Transverse colon (tissue), 4 donors: ENCODE data around the gene NMB. TPM values are rescaled to one million over a fixed set of nuclear protein-coding genes. Genes with fewer than 3 reads are reported as not detected.
A peak's percentile ranks its signal among the peaks of the same experiment; 100 is the strongest.

Experiments
- DNase-seq: peaks from one replicate; pipeline ENCODE4 v3.0.0-alpha.2; 2019
- H3K27ac ChIP-seq, 4 donors: fragments of 200-600 bp; sonication (generic); 2 replicates each; pipeline ENCODE4 v1.5.1; 2016 to 2018; ENCODE audit warnings: inconsistent platforms in 4 of 4
- H3K27me3 ChIP-seq: fragments of 200-600 bp; sonication (generic); 2 replicates; pipeline ENCODE4 v1.5.1; 2017; ENCODE audit warnings: inconsistent platforms
- H3K36me3 ChIP-seq, 4 donors: fragments of 200-600 bp; sonication (generic); 2 replicates each; pipeline ENCODE4 v1.5.1; 2017 to 2019; ENCODE audit warnings: inconsistent platforms in 4 of 4
- H3K4me1 ChIP-seq, 4 donors: fragments of 200-600 bp; sonication (generic); 2 replicates each; pipeline ENCODE4 v1.5.1; 2017 to 2020; ENCODE audit warnings: inconsistent platforms in 4 of 4
- H3K4me3 ChIP-seq, 4 donors: fragments of 200-600 bp; sonication (generic); 1 replicate in 1 of 4; 2 replicates in 3 of 4; pipeline versions ENCODE4 v1.5.1 to v1.6.1; 2017 to 2019; ENCODE audit warnings: inconsistent platforms in 4 of 4
- H3K9me3 ChIP-seq, 2 donors: fragments of 200-600 bp; sonication (generic); 2 replicates each; pipeline ENCODE4 v1.5.1; 2017 to 2019; ENCODE audit warnings: inconsistent platforms in 2 of 2
- EP300 ChIP-seq: sonication (generic); formaldehyde crosslinking; IDR thresholded peaks from one replicate; pipeline ENCODE4 v1.6.1; 2017; ENCODE audit warnings: antibody characterized with exemption, low read depth
- POLR2A ChIP-seq: fragments of 450-650 bp; IDR thresholded peaks from one replicate; pipeline ENCODE4 v1.6.1; 2016; ENCODE audit warnings: antibody characterized with exemption, mild to moderate bottlenecking, moderate library complexity
- POLR2AphosphoS5 ChIP-seq, 3 donors: sonication (generic); formaldehyde crosslinking; IDR thresholded peaks; one replicate each; pipeline ENCODE4 v1.6.1; 2016; ENCODE audit warnings: antibody characterized with exemption in 3 of 3
- WGBS, 2 donors: methylation state at CpG; one replicate each; pipeline ENCODE4 v1.1.5; 2018; ENCODE audit warnings: low coverage in 1 of 2; 5-methylcytosine and 5-hydroxymethylcytosine counted together
- in situ Hi-C, 4 donors: fragments of 200-750 bp; cut with MboI; loops; one replicate each; pipeline versions ENCODE4 v1.15.0 to v1.15.1; 2017; ENCODE audit warnings: low sequenced_read_pairs in 3 of 4, low pct_ligation_motif_present in 1 of 4, low pct_unique_long_range_greater_than_20kb in 1 of 4
- intact Hi-C: fragments of 100-400 bp; cut with DNase I; formaldehyde crosslinking; loops from one replicate; pipeline ENCODE4 v1.15.1; 2023; ENCODE audit warnings: low total_unique reads
- total RNA-seq, 4 donors: library from RNA; depleted of rRNA; stranded (reverse); fragments of >200 nt; gene quantifications; one replicate each; pipeline ENCODE4 v1.1.0, GENCODE V29; 2016
- TF ChIP-seq, protein P1 (sequence below), 5 experiments: fragments of 200-600 bp in 3 of 5; fragments of 450-650 bp in 2 of 5; sonication (generic) in 3 of 5; IDR thresholded peaks; 1 replicate in 2 of 5; 2 replicates in 3 of 5; pipeline ENCODE4 v1.5.1; 2016 to 2017; ENCODE audit warnings: antibody characterized with exemption in 5 of 5, inconsistent platforms in 3 of 5, mild to moderate bottlenecking in 2 of 5, moderate library complexity in 1 of 5

The NMB gene
- total RNA-seq, 4 donors from 2014 or later = 2.3 to 2.4 TPM; not detected in 2

- intact Hi-C loops (no loop called here), in situ Hi-C loops (no loop called here)
- no peaks in the 10 kb centered on the region for H3K4me1 ChIP-seq
- H3K36me3 ChIP-seq = peaks cover 0 to 42% (median 12%) of the 10 kb centered on the region in 4 donors
- no peak overlapping the region for H3K4me3 ChIP-seq
- no peaks in the 10 kb centered on the region for H3K9me3 ChIP-seq
- 62 to 71% methylated on average over 2 to 5 of the region's 5 CpGs for WGBS, 2 donors
- H3K27me3 ChIP-seq = no peaks in the 10 kb centered on the region
- H3K27ac ChIP-seq = no peak overlapping the region
- no peak for TF ChIP-seq EP300
- no peak for TF ChIP-seq POLR2A
- TF ChIP-seq, protein P1, sequence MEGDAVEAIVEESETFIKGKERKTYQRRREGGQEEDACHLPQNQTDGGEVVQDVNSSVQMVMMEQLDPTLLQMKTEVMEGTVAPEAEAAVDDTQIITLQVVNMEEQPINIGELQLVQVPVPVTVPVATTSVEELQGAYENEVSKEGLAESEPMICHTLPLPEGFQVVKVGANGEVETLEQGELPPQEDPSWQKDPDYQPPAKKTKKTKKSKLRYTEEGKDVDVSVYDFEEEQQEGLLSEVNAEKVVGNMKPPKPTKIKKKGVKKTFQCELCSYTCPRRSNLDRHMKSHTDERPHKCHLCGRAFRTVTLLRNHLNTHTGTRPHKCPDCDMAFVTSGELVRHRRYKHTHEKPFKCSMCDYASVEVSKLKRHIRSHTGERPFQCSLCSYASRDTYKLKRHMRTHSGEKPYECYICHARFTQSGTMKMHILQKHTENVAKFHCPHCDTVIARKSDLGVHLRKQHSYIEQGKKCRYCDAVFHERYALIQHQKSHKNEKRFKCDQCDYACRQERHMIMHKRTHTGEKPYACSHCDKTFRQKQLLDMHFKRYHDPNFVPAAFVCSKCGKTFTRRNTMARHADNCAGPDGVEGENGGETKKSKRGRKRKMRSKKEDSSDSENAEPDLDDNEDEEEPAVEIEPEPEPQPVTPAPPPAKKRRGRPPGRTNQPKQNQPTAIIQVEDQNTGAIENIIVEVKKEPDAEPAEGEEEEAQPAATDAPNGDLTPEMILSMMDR (IDR thresholded peaks at IDR 0.05) = no peak
- no peak for TF ChIP-seq POLR2AphosphoS5 (IDR thresholded peaks at IDR 0.05)
- DNase-seq = peak; percentile 13
Observed at GRCh38 chr15:84685304-84685703, 27.3 kb upstream of the NMB start.

DNA sequence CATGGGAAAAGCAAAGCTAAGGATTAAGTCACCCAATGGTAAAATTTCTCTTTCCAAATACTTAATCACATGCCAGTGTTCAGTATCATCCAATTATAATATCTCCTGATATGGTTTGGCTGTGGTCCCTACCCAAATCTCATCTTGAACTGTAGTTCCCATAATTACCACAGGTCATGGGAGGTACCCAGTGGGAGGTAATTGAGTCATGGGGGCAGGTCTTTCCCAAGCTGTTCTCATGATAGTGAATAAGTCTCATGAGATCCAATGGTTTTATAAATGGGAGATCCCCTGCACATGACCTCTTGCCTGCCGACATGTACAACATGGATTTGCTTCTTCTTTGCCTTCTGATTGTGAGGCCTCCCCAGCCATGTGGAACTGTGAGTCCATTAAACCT lies 26.1 kb upstream of the NMB start:
- Histone ChIP-seq H3K36me3 (peaks cover 0 to 37% (median 11%) of the 10 kb centered on the region in 4 donors), H3K27ac (no peak overlapping the region), H3K27me3 (no peaks in the 10 kb centered on the region), H3K4me1 (no peaks in the 10 kb centered on the region), H3K9me3 (no peaks in the 10 kb centered on the region), H3K4me3 (no peak overlapping the region)
- TF ChIP-seq POLR2A (no peak), EP300 (no peak), POLR2AphosphoS5 (IDR thresholded peaks at IDR 0.05) (no peak)
- TF ChIP-seq, protein P1 (IDR thresholded peaks at IDR 0.05) = no peak
- intact Hi-C loops = no loop called here
- WGBS, 2 donors = 44 to 57% methylated on average over 1 of the region's 1 CpG
- DNase-seq = no peak
- in situ Hi-C loops = no loop called here

DNA sequence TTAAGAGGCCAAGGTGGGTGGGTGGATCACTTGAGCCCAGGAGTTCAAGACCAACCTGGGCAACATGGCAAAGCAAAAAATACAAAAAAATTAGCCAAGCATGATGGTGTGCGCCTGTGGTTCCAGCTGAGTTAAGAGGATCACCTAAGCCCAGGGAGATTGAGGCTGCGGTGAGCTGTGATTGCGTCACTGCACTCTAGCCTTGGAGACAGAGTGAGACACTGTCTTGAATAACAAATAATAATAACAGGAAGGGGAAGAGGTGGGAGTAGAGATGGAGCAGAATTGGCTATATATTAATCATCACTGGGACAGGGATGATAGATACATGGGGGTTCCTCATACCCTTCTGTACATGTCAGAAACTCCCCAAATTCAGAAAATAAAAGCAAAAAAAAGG lies 23.8 kb upstream of the NMB start:
- H3K36me3 ChIP-seq = peaks cover 0 to 38% (median 7%) of the 10 kb centered on the region in 4 donors
- in situ Hi-C loops = no loop called here
- intact Hi-C loops = no loop called here
- no peak overlapping the region for H3K27ac ChIP-seq
- H3K9me3 ChIP-seq = no peaks in the 10 kb centered on the region
- H3K4me1 ChIP-seq = no peaks in the 10 kb centered on the region
- no peaks in the 10 kb centered on the region for H3K27me3 ChIP-seq
- TF ChIP-seq POLR2A = no peak
- no peak for TF ChIP-seq EP300
- TF ChIP-seq, protein P1 (IDR thresholded peaks at IDR 0.05) = no peak
- no peak for TF ChIP-seq POLR2AphosphoS5 (IDR thresholded peaks at IDR 0.05)
- WGBS, 2 donors = 60 to 81% methylated on average over 1 to 3 of the region's 3 CpGs
- DNase-seq = no peak
- H3K4me3 ChIP-seq = no peak overlapping the region

GRCh38 chr15:84671211-84671610 lies 13.2 kb upstream of the NMB start:
- in situ Hi-C loops (loop anchor here in 1 of 4 donors (25.0 kb wide), 1 partner anchor 91 kb away; no protein-coding TSS in a partner anchor), intact Hi-C loops (no loop called here)
- Histone ChIP-seq H3K9me3 (no peaks in the 10 kb centered on the region), H3K27ac (no peak overlapping the region), H3K36me3 (peaks cover 0 to 40% (median 16%) of the 10 kb centered on the region in 4 donors), H3K27me3 (no peaks in the 10 kb centered on the region), H3K4me3 (no peak overlapping the region), H3K4me1 (no peaks in the 10 kb centered on the region)
- TF ChIP-seq POLR2A (no peak), POLR2AphosphoS5 (IDR thresholded peaks at IDR 0.05) (no peak), EP300 (no peak)
- TF ChIP-seq, protein P1 (IDR thresholded peaks at IDR 0.05) = no peak
- DNase-seq = no peak
